Esophagus squamous epithelium (tissue), 4 donors: ENCODE measurements around the gene RALGPS1.

Experiments used
- CTCF ChIP-seq, 6 experiments: fragments of 450-650 bp in 4 of 6; fragments of 200-600 bp in 2 of 6; sonication (generic) in 2 of 6; IDR thresholded peaks; one replicate each; pipeline ENCODE4 v1.5.1; 2016 to 2019; ENCODE audit warnings: antibody characterized with exemption in 6 of 6, mild to moderate bottlenecking in 4 of 6, moderate library complexity in 4 of 6
- POLR2A ChIP-seq, 4 donors: fragments of 450-650 bp; IDR thresholded peaks; one replicate each; pipeline ENCODE4 v1.6.1; 2017; ENCODE audit warnings: antibody characterized with exemption in 4 of 4, mild to moderate bottlenecking in 4 of 4, moderate library complexity in 3 of 4

GRCh38 chr9:127255692-127256091 is 341.1 kb downstream of the RALGPS1 start:
- no peak for TF ChIP-seq CTCF (IDR thresholded peaks at IDR 0.05)
- no peak for TF ChIP-seq POLR2A (IDR thresholded peaks at IDR 0.05)
